ENCODE results near the gene HTR2B.
"Not testable (repeated sequence)": the region's sequence is repeated elsewhere in the genome, so short reads cannot be mapped to it uniquely, and the experiment has no call there.

Gene HTR2B

DNA sequence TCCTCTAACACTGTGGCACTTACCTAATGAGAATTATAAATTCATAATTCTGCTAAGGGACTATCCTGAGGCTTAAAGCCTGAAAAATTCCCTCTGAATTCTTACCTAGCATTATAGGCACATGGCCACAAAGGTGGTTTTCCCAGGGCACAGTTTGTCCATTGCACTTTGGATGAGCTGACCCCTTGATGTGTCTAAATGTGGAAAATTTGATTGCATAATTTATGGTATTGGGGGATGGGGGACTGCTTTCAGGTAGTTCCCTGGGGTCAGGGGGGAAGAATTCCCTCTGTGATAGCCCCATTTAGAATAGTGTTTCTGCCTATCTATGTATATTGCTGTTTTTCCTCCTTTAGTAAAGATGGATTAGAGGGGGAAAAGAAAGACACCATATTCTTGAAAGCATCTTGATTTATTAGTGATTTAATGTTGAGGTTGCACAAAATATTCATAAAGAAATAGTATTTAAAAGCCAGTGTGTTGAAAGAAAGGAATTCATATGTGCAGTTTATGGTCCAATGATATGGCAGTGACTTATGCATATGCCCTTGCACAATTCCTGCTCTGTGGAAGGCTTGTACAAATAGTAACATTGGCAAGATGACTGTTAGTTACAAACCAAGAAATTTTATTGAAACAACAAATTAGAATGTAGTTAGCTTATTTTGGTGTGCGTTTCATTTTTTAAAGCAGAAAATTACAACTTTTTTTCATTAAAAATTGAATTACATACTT, 8.7 kb upstream of the HTR2B start:
- DNase-seq, result no peak

DNA sequence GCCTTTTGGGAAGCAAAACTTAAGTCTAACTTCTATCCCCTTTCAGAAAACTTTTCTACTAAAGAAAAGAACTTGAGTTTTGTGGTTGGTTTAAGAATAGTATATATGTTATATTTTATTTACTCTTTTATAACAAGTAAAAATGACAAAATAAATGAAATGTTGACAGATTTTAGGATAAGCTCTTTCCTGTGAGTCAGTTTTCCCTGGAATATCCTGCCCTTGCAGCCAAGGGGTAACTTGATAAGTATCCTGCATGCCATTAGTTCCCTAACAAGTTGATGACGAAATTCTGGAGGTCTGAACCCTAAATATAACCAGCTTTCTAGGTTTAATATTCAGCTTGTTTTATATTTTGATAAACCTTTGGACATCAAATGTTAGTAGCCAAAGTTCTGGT, 7.3 kb upstream of the HTR2B start:
- DNase-seq, result no peak

DNA sequence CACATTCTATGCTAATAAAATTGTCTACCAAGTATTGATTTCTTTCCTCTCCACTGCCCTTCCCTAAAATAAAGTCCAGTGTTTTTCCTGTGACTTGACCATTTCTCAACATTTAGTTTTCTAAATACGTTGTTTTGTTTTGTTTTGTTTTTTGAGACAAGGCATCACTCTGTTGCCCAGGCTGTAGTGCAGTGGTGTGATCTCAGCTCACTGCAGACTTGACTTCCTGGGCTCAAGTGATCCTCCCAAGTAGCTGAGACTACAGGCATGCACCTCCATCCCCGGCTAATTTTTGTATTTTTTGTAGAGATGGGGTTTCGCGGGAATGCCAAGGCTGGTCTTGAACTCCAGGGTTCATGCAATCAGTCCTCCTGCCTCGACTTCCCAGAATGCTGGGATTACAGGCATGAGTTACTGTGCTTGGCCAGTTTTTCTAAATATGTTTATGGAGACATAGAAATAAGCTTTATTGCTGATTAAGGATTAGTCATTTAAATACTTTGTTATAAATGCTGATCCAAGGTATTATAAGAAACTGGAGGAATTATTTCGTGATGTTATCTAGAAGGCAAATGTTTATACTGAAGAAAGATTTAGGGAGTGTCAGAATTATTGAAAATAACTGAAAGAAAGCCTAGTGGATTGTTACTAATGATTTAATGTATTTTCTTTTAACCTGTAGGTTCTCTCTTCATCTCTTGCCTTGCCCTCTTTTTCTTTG, 5.7 kb upstream of the HTR2B start:
- no peak for DNase-seq

DNA sequence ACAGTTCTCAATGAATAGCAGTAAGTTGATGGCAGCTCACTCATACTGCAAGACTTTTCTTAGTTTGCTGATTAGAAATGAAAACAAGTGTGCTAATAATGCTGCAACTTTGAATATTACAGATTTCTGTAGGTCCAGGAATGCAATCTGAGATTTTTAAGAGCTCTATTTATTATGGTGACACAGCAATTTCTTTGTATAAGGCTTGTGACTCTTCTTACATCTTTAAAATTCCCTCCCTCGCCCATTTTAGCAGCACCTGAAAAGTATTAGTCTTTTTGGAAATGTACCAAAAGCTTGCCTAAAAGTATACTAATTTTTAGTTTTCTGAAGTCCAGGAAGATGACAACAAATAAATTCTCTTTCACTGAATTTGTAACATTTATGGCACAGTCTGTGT, 4.4 kb upstream of the HTR2B start:
- DNase-seq, result no peak

DNA sequence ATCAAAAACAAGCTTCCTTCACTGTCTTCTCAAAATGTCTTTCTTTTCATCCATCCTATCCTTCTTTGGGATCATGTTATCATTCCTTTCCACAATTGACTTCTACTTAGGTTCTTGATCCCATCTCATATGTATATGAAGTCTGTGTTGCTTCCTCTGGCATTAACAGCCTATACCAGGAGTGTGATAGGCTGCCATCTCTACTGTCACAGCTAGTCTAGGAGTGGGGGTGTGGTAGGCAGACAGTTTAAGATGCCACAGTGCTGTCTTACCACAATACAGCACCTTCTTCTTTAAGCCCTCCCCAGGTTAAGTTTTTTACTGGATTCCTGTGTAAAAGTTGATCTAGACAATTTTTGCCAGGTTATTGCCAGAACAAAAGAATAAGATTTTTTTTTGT, 3.7 kb upstream of the HTR2B start:
- DNase-seq, result no peak

DNA sequence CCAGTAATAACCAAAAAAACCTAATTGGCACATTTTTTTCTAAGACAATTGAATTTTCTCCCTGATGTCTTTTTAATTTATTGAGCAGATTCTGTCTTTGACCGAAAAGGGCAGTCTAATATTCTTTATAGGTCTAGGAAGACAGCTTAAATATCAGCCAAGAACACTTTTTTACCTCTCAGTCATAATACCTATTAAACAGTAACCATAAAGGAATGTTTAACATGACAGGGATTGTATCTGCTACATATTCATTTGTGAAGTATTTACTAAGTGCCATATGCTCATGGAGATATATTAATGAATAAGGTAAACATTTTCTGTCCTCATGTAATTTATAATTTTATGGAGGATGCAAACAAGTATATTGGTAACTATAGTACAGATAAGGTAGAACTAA, 3.1 kb upstream of the HTR2B start:
- no peak for DNase-seq

DNA sequence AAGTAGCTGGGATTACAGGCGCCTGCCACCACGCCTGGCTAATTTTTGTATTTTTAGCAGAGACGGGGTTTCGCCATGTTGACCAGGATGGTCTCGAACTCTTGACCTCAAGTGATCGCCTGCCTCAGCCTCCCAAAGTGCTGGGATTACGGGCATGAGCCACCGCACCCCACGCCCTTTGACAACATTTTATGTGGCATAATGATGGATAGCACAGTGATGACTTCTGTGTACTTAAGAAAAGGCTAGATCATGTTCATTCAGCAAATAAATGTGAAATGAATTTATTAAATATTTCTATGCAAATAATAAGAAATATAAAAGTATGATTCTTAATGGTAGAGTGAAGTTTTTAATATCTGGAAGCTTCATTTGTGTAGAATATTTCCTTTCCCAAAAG, 2.6 kb upstream of the HTR2B start:
- no peak for DNase-seq

DNA sequence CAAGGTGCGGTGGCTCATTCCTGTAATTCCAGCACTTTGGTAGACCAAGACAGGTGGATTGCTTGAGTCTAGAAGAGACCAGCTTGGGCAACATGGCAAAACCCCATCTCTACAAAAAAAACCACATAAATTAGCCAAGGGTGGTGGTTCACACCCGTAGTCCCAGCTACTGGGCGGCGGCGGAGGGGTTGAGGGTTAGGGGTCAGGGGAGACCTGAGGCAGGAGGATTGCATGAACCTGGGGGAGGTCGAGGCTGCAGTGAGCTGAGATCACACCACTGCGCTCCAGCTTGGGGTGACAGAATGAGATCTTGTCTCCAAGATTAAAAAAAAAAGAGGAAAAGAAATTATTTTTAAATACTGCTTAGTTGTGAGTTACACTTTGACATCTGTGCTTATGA, 1.3 kb upstream of the HTR2B start:
- no peak for DNase-seq

DNA sequence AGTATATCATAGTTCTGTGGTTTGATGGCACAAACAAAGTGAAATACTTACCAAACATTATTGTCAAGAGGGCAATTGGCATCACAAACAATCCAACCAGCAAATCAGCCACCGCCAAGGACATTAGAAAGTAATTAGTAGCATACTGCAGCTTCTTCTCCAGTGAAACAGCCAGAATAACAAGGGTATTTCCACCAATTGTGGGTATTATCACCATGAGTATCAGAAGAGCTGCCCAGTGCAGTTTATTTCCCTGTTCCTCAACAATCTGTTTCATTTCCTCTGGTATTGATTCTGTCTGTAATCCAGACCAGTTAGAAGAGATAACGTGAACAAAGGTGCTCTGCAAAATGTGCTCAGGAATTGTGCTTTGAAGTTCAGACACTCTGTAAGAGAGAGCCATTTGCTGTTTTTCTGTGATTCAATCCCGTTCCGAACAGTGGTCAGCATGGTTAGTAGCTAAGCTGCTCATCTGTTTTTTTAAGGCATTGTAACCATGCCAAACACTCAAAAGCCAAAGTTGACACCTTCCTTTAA, 1.4 kb downstream of the HTR2B start:
- DNase-seq, result no peak

DNA sequence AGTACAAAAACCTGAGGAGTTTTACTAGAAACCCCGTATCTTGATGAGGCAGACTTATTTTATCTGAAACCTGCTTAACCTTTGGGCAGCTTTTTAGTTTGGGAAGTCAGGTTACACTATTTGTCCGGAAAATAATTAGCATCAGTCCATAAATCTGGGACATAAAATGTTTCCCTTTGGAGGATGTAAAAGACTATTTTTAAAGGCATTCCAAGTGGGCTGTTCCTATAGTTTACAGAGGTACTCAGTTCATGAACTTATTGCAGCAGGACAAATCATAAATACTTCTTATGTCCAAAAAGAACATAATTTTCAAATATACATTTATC, 6.3 kb downstream of the HTR2B start:
- no peak for DNase-seq

DNA sequence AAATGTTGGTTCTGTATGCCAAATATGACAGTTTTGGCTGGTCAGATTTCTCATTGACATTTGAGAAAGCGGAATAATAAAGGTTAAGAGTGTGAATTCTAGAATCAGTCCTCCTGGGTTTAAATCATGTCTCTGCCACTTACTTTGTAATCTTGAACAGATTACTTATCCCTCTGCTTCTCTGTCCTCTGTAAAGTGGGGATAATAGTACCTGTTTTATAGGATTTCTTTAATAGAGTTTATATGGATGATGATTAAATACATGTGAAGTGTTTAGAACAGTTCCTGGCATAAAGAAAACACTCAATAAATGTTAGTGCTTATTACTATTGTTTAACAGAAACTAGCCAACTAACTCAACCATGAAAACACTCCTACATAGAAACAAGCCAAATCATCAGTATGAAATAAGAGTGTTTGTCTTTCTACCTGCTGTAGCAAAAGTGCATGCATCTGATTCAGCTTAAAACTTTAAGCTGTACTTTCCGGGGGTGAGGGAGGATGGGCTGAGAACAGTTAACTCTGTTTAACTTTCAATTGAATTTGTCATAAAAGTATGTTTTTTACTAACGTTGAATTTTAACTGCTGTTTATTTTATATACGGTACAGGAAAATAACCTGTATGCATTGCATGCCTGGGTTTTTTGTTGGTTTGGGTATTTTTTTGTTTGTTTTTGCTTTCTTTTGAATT, 6.8 kb downstream of the HTR2B start:
- no peak for DNase-seq

DNA sequence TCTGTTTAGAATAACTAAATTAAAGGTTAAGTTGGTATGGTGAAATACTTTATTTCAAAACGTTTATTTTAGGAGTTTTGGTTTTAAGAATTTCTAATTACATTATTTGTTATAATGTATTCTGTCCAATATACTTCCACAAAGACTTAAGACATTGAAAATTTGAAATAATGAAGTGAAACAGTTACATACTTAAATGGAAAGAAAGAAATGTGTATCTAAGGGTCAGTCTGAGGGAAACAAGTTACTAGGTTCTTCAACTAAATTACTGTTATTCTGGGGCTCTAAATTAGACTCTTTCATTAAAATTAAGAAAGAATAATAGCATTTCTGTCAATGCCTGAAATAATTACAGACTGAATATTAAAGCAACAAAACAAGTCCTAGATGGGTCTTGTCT, 7.7 kb downstream of the HTR2B start:
- no peak for DNase-seq

DNA sequence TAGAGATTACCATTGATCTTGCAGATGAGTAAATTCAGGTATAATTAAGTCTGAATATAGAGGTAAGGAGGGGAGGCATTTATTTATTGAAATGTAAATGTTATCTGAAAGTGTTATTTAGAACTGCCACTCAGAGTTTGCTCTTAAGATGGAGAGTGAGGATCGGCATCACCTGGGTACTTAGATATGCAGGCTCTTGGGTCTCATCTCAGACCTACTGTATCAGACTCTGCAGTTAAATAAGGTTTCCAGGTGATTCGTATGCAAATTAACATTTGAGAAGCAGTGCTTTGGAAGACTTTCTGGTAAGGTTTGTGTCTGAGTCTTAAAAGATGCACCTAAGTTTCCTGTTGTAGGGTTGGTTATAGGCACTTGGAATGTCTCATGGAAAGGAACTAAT, 9.2 kb downstream of the HTR2B start:
- no peak for DNase-seq

DNA sequence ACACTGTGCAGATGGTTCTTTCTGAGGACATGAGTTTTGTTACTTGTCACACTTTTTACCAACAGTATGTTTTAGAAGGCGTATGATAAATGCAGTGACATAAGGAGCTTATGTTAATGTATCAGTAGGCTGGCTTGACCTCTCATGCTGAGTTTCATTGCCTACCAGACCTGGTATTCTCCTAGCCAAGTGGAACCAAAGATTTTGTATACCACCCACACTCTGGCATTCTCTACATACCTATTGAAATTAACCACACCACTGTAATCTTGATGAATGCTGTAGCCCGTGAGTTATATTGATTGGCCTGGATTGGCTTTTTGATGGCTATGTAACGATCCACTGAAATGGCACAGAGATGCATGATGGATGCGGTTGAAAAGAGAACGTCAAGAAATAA, 11.4 kb downstream of the HTR2B start:
- no peak for DNase-seq

DNA sequence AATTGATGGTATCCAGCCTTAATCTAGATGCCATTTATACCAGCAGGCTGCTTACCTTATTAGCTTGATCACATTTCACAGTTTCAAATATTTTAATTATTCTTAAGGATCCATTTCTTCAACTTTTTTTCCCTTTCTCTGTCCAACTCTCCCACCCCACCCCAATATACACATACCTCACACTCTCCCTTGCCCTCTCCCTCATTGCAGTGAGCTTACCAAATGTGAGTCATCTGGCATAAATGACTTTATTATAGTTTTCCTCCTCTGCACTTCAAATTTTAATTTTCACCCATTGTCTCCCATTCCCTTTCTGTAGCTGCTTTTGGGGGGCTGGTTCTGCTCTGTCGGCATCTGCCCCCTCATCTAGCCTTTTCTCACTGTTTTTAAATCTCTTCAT, 12.9 kb downstream of the HTR2B start:
- DNase-seq, result no peak

DNA sequence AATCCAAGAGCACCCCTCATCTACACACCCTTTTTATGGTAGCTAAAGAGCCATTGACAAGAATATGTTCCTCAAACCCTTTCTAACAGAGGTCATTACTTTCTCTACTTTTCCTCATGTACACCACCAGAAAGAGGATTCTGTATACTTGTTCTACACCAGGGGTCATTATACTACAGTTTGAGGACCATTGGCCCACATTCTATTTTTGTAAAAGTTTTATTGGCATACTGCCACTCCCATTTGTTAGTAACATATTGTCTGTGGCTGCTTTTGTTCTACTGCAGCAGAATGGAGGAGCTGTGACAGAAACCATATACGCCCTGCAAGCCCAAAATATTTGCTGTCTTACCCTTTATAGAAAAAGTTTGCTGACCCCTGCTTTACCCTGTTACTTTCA, 14.3 kb downstream of the HTR2B start:
- no peak for DNase-seq

DNA sequence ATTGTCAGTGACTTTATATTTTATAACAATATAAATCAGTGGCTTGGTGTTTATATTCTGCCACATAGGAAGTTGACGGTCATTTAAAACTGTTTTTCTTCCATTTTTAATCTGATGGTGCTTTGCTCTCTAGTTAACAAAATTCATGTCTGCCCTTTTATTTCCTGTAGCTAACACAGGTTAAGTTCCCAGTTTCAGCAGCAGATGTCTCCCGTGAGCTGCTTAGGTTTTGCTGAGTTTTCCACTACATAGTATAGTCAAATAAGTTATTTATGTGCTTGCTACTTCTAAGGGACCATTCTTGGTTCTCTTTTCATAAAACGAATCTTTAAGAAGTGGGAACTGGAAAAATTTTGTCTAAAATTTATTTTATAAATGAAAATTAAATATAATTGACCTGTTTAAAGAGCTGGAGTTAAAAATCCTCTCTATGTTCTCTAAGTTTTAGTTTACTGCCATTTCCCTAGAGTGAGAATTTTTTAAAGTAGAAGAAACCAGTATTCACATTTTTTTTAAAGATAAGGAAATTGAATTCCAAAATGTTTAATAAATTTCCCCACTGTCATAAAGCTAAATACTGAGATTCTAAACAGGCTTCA, 20.6 kb downstream of the HTR2B start:
- no peak for DNase-seq

DNA sequence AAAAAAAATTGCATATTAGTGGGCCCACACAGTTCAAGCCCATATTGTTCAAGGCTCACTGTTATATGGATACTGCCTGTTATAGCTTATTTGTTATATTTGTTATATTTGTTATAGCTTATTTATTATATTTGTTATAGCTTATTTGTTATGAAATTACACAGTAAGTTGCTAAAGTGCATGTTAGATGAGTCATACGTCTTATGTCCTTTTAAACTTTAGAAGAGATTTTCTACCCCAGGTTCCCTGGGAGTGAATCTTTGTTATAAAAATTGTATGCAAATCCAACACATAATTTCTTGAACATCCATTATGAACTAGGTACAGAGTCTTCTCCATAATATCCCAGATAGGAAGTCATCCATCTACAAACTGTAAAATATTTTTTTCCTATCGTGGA, 22.1 kb downstream of the HTR2B start:
- no peak for DNase-seq

DNA sequence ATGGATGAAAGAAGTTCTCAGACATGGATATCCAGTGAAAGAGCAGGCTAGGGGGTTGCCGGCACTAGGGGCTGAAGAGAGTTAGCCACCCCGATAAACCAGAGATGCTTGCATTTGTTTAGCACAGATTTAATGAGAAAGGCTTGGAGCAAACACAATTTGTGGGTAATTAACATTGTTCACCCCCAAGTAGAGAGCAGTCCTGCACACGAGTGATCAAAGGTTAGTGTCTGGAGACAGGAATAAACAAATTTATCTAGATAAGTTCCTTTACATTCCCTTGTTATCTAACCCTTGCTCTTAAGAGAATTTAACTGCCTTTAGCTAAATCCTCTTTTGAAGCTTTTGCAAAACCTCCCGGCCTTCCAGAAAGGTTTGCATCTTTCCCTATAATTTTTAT, 23.9 kb downstream of the HTR2B start:
- no peak for DNase-seq

DNA sequence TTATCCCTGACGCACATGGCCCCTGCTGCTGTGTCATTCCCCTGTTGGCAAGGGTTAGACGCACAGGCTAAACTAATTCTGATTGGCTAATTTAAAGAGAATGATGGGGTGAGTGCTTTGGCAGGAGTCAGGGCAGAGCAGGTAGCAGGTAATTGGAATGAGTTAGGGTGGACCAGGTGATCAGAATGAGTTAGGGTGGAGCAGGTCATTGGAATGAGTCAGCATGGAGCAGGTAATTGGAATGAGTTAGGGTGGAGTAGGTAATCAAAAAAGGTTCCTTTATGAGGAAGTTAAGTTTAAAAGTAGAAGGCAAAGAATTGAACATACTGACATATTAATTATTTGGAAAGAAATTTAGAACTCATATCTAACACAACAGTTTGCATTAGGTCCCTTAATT, 24.5 kb downstream of the HTR2B start:
- not testable (repeated sequence) for DNase-seq

DNA sequence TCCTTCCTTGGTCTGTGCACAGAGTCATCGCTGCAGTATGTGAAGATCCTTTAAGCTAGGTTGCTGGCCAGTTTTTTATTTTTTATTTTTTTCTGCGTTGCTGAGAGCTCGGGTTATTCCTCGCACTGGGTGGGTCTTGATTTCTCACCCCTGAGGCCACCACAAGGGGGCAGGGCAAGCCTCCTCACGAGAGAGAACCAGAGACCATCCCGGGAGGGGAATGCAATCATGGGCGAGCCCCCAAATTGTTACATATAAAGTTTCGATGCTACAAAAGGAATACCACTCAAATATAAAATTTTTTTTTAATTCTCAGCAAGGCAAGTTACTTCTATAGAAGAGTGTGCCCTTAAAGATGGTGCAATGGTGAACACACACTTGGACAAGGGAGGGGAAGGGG, 24.9 kb downstream of the HTR2B start:
- DNase-seq, result no peak

DNA sequence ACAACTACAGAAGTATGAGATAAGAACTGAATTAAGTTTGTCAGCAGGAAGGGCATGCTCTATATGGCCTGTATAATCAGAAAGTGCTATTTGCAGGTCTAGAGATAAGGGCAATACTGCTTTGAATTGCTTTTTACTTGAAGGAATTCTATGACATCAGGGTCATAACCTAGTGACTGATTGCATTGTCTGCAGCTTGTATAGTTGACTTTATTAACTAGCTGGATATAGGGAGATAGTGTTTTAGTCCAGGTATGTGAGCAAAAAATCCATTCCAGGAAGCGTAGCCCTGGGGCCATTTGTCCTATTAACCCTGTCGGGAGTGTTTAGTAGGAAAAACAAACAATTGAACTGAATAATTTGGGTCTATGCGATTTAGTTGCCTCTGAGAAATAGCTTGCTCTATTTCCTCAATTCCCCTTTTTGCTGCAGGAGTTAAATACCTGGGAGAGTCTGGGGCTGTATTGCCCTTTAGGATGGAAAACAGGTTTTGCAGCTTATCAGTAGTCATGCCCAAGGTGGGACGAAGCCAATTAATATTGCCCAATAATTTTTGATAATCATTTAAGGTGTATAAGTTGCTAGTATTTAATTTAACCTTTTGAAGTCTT, 30.0 kb downstream of the HTR2B start:
- DNase-seq, result no peak

DNA sequence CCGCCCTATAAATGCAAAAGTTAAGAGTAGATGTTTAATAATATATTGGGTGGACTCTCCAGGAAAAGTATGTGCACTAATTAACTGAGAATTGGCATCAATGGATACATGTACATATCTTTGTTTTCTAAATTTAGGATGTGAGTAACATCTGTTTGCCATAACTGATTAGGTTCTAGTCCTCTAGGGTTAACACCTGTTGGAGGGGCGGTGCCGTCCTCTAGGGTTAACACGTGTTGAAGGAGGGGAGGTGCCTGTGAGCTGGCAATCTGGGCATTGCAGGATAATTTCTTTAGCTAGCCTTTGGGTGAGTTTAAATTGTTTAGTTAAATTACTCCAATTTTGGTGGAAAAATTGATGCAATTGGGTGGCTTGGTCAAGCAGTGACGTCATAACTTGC, 30.9 kb downstream of the HTR2B start:
- no peak for DNase-seq
